ENCODE results near the gene CCDC30.
"Not testable (repeated sequence)": the region's sequence is repeated elsewhere in the genome, so short reads cannot be mapped to it uniquely, and the experiment has no call there.

Gene CCDC30

DNA sequence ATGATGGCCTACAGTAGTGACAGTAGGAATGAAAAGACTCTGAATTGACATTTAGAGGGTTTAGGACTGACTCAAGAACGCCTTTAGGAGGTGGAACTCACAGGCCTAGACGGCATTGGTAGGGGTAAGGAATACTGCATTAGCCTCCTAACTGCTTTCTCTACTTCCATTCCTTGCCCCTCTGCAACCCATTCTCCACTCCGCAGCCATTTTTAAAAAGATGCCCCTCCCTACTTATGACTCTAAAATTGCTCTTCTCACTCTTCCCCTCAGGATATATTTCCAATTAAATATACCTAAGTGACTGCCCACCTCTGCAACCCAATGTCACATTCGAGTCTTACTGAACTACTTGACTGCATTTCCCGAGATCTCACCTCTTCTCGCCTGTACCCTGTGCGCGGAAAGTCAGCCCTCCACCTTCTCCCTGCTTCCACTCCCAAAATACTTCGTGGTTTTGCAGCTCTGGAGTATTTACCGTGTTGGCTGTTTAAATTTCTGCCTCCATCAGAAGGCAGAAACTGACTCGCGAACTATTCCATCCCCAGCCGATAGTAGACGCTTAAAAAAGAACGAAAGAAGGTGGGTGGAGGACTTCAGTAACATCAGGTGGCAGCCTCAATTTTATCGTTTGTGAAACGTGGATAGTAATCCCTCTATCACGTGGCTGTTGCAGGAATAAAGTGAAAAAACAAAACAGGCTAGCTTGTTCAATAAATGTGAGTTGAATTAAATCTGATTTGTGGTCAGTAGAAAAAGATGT, 218.0 kb downstream of the CCDC30 start:
- TF ChIP-seq YY1 (IDR thresholded peaks at IDR 0.05; ENCODE audit: insufficient read depth, insufficient read length) (no peak), ZNF274 (IDR thresholded peaks at IDR 0.05; ENCODE audit: low read depth, low read length) (no peak), SUZ12 (IDR thresholded peaks at IDR 0.05; ENCODE audit: extremely low read depth, insufficient read depth, insufficient read length) (no peak)
- Histone ChIP-seq H3K27me3 (ENCODE audit: insufficient read depth, insufficient read length) (no peaks in the 10 kb centered on the region), H3K9ac (ENCODE audit: insufficient read length, low read depth) (peak overlapping the region; percentile 96), H3K4me3 (ENCODE audit: insufficient read length, low read depth) (peak overlapping the region; percentile 91), H3K4me1 (ENCODE audit: insufficient read depth, insufficient read length) (no peaks in the 10 kb centered on the region), H3K9me3 (ENCODE audit: insufficient read depth, low read length) (no peaks in the 10 kb centered on the region), H3K36me3 (ENCODE audit: insufficient read depth, insufficient read length, low read length) (peaks cover 45% of the 10 kb centered on the region)
- no peak for DNase-seq (ENCODE audit: low read depth, low spot score)

DNA sequence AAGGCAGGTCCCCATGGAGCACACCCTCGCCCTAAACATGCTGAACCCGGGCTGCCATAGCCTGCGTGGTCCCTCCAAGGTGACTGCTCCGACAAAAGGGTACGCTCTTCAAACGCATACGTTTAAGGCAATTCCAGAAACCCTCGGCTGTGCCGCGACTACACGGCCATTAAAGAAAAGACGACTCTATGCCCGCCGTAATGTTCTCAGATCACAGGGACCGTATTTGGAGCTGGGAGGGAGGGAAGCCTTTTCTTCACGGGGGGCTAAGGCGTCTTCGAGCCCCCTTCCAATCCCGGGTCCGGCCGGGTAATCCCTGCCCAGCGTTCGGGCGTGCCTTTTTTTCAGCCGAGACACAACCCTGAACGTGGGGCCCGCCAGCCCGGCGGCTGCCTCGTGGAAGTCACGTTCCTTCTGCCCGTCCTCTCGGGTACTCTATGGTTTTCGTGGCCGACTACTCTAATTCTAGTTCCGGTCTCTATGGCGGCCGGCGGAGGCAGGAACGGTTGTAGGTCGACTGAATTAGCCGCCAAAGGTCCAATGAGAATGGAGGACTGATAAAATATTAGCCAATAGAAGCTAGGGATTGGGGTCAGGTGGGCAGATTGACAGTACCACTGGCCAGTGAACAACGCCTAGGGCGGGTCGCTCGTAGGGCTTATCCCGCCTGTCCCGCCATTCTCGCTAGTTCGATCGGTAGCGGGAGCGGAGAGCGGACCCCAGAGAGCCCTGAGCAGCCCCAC, 218.8 kb downstream of the CCDC30 start, which contains the start of gene YBX1:
Gene YBX1, plus strand, starts transcription at position 678 of the 743 bp plus-strand sequence. CDS start 148 bp downstream, outside the sequence.
- peak; percentile 99 for DNase-seq (ENCODE audit: low read depth, low spot score)
- TF ChIP-seq YY1 (IDR thresholded peaks at IDR 0.05; ENCODE audit: insufficient read depth, insufficient read length) (peak; percentile 55), SUZ12 (IDR thresholded peaks at IDR 0.05; ENCODE audit: extremely low read depth, insufficient read depth, insufficient read length) (no peak), ZNF274 (IDR thresholded peaks at IDR 0.05; ENCODE audit: low read depth, low read length) (no peak)
- Histone ChIP-seq H3K9me3 (ENCODE audit: insufficient read depth, low read length) (no peaks in the 10 kb centered on the region), H3K27me3 (ENCODE audit: insufficient read depth, insufficient read length) (no peaks in the 10 kb centered on the region), H3K4me3 (ENCODE audit: insufficient read length, low read depth) (peak within 1 kb of the TSS; percentile 91), H3K9ac (ENCODE audit: insufficient read length, low read depth) (peak within 1 kb of the TSS; percentile 96), H3K4me1 (ENCODE audit: insufficient read depth, insufficient read length) (no peaks in the 10 kb centered on the region), H3K36me3 (ENCODE audit: insufficient read depth, insufficient read length, low read length) (peaks cover 46% of the 10 kb centered on the region)

DNA sequence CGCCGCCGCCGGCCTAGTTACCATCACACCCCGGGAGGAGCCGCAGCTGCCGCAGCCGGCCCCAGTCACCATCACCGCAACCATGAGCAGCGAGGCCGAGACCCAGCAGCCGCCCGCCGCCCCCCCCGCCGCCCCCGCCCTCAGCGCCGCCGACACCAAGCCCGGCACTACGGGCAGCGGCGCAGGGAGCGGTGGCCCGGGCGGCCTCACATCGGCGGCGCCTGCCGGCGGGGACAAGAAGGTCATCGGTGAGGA, 219.3 kb downstream of the CCDC30 start:
- not testable (repeated sequence) for H3K27me3 ChIP-seq (ENCODE audit: insufficient read depth, insufficient read length); H3K9me3 ChIP-seq (ENCODE audit: insufficient read depth, low read length); H3K4me1 ChIP-seq (ENCODE audit: insufficient read depth, insufficient read length); DNase-seq (ENCODE audit: low read depth, low spot score)
- Histone ChIP-seq H3K36me3 (ENCODE audit: insufficient read depth, insufficient read length, low read length) (peaks cover 46% of the 10 kb centered on the region), H3K9ac (ENCODE audit: insufficient read length, low read depth) (peak overlapping the region; percentile 96), H3K4me3 (ENCODE audit: insufficient read length, low read depth) (peak overlapping the region; percentile 91)

DNA sequence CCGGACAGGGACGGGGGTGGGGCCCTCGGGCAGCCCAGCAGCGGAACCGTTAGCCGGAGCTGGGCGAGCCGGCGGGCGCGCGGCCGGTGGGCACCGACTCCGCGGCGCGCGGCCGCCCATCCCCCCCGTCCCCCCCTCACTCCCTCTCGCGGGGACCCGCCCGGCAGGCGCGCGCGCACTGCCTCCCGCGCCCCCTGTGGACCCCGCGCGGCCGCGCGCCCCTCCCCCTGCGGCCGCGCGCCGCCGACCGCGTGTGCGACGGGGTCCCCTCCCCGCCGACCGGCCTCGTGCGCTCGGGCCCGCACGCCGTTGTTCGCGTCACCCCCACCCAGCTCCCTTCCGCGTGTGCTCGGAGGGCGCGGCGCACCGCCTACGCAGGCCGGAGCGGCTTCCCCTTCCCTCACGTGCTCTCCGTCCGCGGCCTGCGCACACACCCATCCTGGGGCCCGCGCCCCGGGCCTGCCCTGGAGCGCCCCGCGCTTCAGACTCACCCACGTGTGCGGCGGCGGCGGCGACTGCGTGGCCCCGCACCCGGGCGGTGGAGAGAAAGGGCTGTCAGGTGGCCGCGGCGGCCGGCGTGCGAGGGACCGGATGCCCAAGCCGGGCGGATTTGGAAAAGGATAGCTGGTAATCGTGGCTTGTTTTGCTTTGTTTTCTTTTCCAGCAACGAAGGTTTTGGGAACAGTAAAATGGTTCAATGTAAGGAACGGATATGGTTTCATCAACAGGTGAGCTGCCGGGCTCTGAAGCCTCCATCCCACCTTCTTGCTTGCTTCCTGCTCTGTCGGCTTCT, 219.8 kb downstream of the CCDC30 start:
- Histone ChIP-seq H3K9me3 (ENCODE audit: insufficient read depth, low read length) (no peaks in the 10 kb centered on the region), H3K4me1 (ENCODE audit: insufficient read depth, insufficient read length) (no peaks in the 10 kb centered on the region), H3K4me3 (ENCODE audit: insufficient read length, low read depth) (peak overlapping the region; percentile 82), H3K9ac (ENCODE audit: insufficient read length, low read depth) (peak overlapping the region; percentile 85), H3K27me3 (ENCODE audit: insufficient read depth, insufficient read length) (no peaks in the 10 kb centered on the region), H3K36me3 (ENCODE audit: insufficient read depth, insufficient read length, low read length) (peaks cover 50% of the 10 kb centered on the region)
- DNase-seq (ENCODE audit: low read depth, low spot score): no peak
- TF ChIP-seq SUZ12 (IDR thresholded peaks at IDR 0.05; ENCODE audit: extremely low read depth, insufficient read depth, insufficient read length) (no peak), ZNF274 (IDR thresholded peaks at IDR 0.05; ENCODE audit: low read depth, low read length) (no peak), YY1 (IDR thresholded peaks at IDR 0.05; ENCODE audit: insufficient read depth, insufficient read length) (no peak)

DNA sequence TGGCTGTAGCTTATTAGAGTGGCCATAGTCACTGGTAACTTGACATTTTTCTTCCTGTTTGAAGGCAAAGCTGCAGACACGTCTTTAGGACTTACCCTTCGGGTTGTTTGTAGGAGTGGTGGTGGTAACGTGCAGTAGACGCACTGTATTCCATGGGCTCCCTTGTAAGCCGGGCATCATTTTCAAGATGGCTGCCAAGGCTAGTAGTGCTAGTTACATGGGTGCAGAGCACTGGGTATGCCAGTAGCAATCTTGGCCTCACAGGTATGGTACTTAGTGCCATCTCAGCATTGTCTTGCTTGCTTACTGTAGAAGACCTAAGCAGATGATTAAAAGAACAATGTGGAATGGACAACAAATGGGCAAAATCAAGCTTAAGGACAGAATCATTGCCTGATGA, 221.1 kb downstream of the CCDC30 start:
- Histone ChIP-seq H3K9me3 (ENCODE audit: insufficient read depth, low read length) (no peaks in the 10 kb centered on the region), H3K4me1 (ENCODE audit: insufficient read depth, insufficient read length) (no peaks in the 10 kb centered on the region), H3K4me3 (ENCODE audit: insufficient read length, low read depth) (peak overlapping the region; percentile 82), H3K9ac (ENCODE audit: insufficient read length, low read depth) (peak overlapping the region; percentile 6), H3K27me3 (ENCODE audit: insufficient read depth, insufficient read length) (no peaks in the 10 kb centered on the region), H3K36me3 (ENCODE audit: insufficient read depth, insufficient read length, low read length) (peaks cover 62% of the 10 kb centered on the region)
- peak; percentile 58 for TF ChIP-seq YY1 (IDR thresholded peaks at IDR 0.05; ENCODE audit: insufficient read depth, insufficient read length)
- no peak for TF ChIP-seq ZNF274 (IDR thresholded peaks at IDR 0.05; ENCODE audit: low read depth, low read length)
- TF ChIP-seq SUZ12 (IDR thresholded peaks at IDR 0.05; ENCODE audit: extremely low read depth, insufficient read depth, insufficient read length): no peak
- no peak for DNase-seq (ENCODE audit: low read depth, low spot score)

DNA sequence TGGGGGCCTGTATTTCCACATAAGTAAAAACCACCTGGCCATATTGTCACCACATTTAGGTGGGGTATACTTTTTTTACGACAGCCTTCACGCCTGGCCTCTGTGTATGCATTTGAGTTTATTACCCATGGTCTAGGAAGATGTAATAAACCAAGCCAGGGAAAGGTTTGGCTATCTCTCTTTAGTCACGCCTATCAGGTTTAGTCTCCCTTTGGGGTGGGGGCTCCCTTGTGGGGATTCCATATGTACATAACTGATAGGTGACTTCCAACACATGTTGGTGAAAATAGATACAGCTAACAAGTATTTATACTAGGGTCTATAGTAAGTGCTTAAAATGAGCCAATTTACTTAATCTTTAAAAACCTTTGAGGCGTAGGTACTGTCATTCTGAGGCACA, 223.3 kb downstream of the CCDC30 start:
- TF ChIP-seq YY1 (IDR thresholded peaks at IDR 0.05; ENCODE audit: insufficient read depth, insufficient read length) (no peak), SUZ12 (IDR thresholded peaks at IDR 0.05; ENCODE audit: extremely low read depth, insufficient read depth, insufficient read length) (no peak), ZNF274 (IDR thresholded peaks at IDR 0.05; ENCODE audit: low read depth, low read length) (no peak)
- DNase-seq (ENCODE audit: low read depth, low spot score): no peak
- Histone ChIP-seq H3K9me3 (ENCODE audit: insufficient read depth, low read length) (no peaks in the 10 kb centered on the region), H3K27me3 (ENCODE audit: insufficient read depth, insufficient read length) (no peaks in the 10 kb centered on the region), H3K9ac (ENCODE audit: insufficient read length, low read depth) (no peak overlapping the region), H3K4me3 (ENCODE audit: insufficient read length, low read depth) (no peak overlapping the region), H3K4me1 (ENCODE audit: insufficient read depth, insufficient read length) (no peaks in the 10 kb centered on the region), H3K36me3 (ENCODE audit: insufficient read depth, insufficient read length, low read length) (peaks cover 74% of the 10 kb centered on the region)

DNA sequence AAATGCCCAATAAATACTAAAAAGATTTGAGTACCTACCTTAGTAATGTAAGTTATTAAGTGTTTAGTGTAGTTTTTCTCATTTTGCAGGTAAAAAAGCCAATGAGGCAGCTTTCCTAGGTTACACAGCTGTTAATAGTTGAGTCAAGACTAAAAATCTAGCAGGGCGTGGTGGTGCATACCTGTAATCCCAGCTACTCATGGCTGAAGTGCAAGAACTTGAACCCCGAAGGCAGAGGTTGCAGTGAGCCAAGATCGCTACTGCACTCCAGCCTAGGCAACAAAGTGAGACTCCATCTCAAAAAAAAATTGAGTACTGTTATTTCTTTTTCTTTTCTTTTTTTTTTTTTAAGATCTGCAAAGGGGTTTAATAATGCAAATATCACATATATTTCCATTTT, 226.8 kb downstream of the CCDC30 start:
- no peaks in the 10 kb centered on the region for H3K9me3 ChIP-seq (ENCODE audit: insufficient read depth, low read length)
- TF ChIP-seq SUZ12 (IDR thresholded peaks at IDR 0.05; ENCODE audit: extremely low read depth, insufficient read depth, insufficient read length): no peak
- TF ChIP-seq YY1 (IDR thresholded peaks at IDR 0.05; ENCODE audit: insufficient read depth, insufficient read length): no peak
- no peak overlapping the region for H3K9ac ChIP-seq (ENCODE audit: insufficient read length, low read depth)
- DNase-seq (ENCODE audit: low read depth, low spot score): no peak
- H3K4me1 ChIP-seq (ENCODE audit: insufficient read depth, insufficient read length): no peaks in the 10 kb centered on the region
- no peak overlapping the region for H3K4me3 ChIP-seq (ENCODE audit: insufficient read length, low read depth)
- H3K27me3 ChIP-seq (ENCODE audit: insufficient read depth, insufficient read length): no peaks in the 10 kb centered on the region
- peaks cover 84% of the 10 kb centered on the region for H3K36me3 ChIP-seq (ENCODE audit: insufficient read depth, insufficient read length, low read length)

Measured in NT2/D1 (cell line).